Upper lobe of right lung (tissue), 1 donor: ENCODE measurements around the gene SIK3. TPM values are rescaled to one million over a fixed set of nuclear protein-coding genes. Genes with fewer than 3 reads are reported as not detected.

Experiments used
- ATAC-seq: fragments of 200-7000 bp; cut with Tn5 transposase; one replicate; pipeline ENCODE4 v1.9.1; 2020; ENCODE audit warnings: mild to moderate bottlenecking, moderate library complexity
- DNase-seq: peaks from one replicate; pipeline ENCODE4 v3.0.0-alpha.2; 2020
- H3K27ac ChIP-seq: fragments of 200-600 bp; one replicate; pipeline ENCODE4 v1.8.0; 2022
- H3K27me3 ChIP-seq: fragments of 200-600 bp; one replicate; pipeline ENCODE4 v1.8.0; 2022; ENCODE audit warnings: mild to moderate bottlenecking
- H3K36me3 ChIP-seq: fragments of 200-600 bp; one replicate; pipeline ENCODE4 v1.8.0; 2022
- H3K4me1 ChIP-seq: fragments of 200-600 bp; one replicate; pipeline ENCODE4 v1.8.0; 2022
- H3K4me3 ChIP-seq: fragments of 200-600 bp; one replicate; pipeline ENCODE4 v1.8.0; 2022; ENCODE audit warnings: mild to moderate bottlenecking
- H3K9me3 ChIP-seq: fragments of 200-600 bp; one replicate; pipeline ENCODE4 v1.8.0; 2022
- CTCF ChIP-seq: fragments of 200-600 bp; IDR thresholded peaks from one replicate; pipeline ENCODE4 v1.8.0; 2022; ENCODE audit warnings: antibody characterized with exemption
- intact Hi-C: fragments of 100-400 bp; cut with DNase I; formaldehyde crosslinking; loops from one replicate; pipeline ENCODE4 v1.11.0; 2022
- total RNA-seq: library from RNA; stranded (reverse); fragmentation: NEBNext Ultra II Directional; extraction: Animal tissue kit (Norgen Biotek cat#: 25700); gene quantifications from one replicate; pipeline ENCODE4 v1.2.1, GENCODE V29; 2021
- donor health status: DM: no; HTN: yes; CAD: no; lungs with severe emphysema.

SIK3 gene
- total RNA-seq, 1 donor from 2014 or later: 37.1 TPM

DNA sequence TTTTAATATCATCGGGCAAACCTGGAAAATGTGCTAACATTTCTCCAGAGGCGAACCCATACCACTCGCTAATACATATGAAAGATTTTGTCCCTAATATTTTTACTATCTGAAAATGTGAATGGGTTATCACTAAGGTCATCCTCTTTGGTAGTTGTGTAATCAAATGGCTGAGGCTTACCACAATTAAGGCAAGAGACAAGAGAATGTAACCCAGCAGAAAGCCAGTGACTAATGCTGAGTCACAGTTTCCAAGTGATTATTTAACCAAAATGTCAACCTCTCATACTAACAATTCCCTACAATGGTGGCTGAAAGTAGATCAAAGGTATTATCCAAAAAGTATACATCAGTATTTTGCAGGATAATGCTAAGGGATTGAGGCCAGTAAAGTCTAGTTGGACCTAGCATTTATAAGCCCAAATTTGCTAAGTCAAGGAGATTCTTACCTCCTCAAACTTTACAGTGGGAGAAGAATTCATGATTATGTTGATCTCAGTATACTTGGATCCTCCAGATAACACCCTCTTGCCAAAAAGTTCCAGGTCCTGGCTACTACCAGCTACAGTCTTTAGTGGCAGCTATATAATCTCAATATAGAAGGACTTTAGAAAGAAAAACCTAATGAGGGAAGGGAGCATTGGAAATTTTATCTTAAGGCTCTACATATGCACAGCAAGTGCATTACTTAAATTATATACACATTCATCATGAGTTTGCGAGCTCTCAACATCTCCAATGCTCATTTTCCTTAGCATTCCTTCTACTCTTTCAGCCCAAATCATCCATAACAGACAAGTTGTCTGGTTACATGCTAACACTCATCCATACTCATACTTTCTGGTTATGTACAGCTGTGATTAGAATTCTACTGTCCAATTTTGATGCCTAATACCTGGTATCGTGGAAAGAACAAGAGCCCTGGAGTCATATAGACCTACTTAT, 25.4 kb downstream of the SIK3 start:
- no peaks in the 10 kb centered on the region for H3K9me3 ChIP-seq
- H3K4me1 ChIP-seq: peaks cover 47% of the 10 kb centered on the region
- TF ChIP-seq CTCF: no peak
- ATAC-seq: peak; percentile 81
- H3K27me3 ChIP-seq: no peaks in the 10 kb centered on the region
- intact Hi-C loops: no loop called here
- no peak for DNase-seq
- no peak overlapping the region for H3K4me3 ChIP-seq
- no peak overlapping the region for H3K27ac ChIP-seq
- H3K36me3 ChIP-seq: no peaks in the 10 kb centered on the region

DNA sequence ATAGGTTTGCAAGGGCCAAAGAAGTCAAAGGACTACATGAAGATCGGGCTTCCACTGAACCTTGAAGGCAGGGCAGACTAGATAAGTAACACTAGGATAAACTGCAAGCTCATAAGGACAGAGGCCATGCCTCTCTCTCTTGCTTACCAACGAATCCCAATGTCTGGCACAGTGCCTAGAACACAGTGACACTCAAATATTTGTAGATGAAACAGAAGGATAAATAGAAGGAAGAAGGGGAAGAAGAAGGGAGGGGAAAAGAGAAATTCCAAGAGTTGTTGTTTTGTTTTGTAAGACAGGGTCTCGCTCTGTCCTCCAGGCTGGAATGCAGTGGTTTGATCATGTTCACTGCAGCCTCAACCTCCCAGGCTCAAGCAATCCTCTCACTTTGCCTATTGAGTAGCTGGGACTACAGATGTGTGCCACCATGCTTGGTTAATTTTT, 26.9 kb downstream of the SIK3 start:
- ATAC-seq: peak; percentile 31
- H3K4me1 ChIP-seq: peaks cover 35% of the 10 kb centered on the region
- DNase-seq: no peak
- H3K27ac ChIP-seq: no peak overlapping the region
- H3K27me3 ChIP-seq: no peaks in the 10 kb centered on the region
- no peak for TF ChIP-seq CTCF
- no peaks in the 10 kb centered on the region for H3K9me3 ChIP-seq
- intact Hi-C loops: no loop called here
- no peak overlapping the region for H3K4me3 ChIP-seq
- no peaks in the 10 kb centered on the region for H3K36me3 ChIP-seq

- Histone ChIP-seq H3K27ac (no peak overlapping the region), H3K4me1 (peaks cover 35% of the 10 kb centered on the region), H3K4me3 (no peak overlapping the region), H3K36me3 (no peaks in the 10 kb centered on the region), H3K27me3 (no peaks in the 10 kb centered on the region), H3K9me3 (no peaks in the 10 kb centered on the region)
- intact Hi-C loops: no loop called here
- TF ChIP-seq CTCF: no peak
- DNase-seq: no peak
- no peak for ATAC-seq
Measured at GRCh38 chr11:117070016-117070415, 28.2 kb downstream of the SIK3 start.

GRCh38 chr11:117068303-117068860, 29.8 kb downstream of the SIK3 start:
- H3K4me1 ChIP-seq: peaks cover 36% of the 10 kb centered on the region
- no peaks in the 10 kb centered on the region for H3K9me3 ChIP-seq
- no peak overlapping the region for H3K27ac ChIP-seq
- H3K27me3 ChIP-seq: no peaks in the 10 kb centered on the region
- no peaks in the 10 kb centered on the region for H3K36me3 ChIP-seq
- TF ChIP-seq CTCF: no peak
- ATAC-seq (no peak), DNase-seq (no peak)
- intact Hi-C loops: no loop called here
- no peak overlapping the region for H3K4me3 ChIP-seq

- H3K27me3 ChIP-seq: no peaks in the 10 kb centered on the region
- DNase-seq (no peak), ATAC-seq (no peak)
- TF ChIP-seq CTCF: no peak
- no peaks in the 10 kb centered on the region for H3K9me3 ChIP-seq
- no peak overlapping the region for H3K27ac ChIP-seq
- H3K36me3 ChIP-seq: no peaks in the 10 kb centered on the region
- no peak overlapping the region for H3K4me3 ChIP-seq
- H3K4me1 ChIP-seq: peaks cover 25% of the 10 kb centered on the region
- intact Hi-C loops: no loop called here
Measured at GRCh38 chr11:117066959-117067358, 31.3 kb downstream of the SIK3 start.
